ENCODE measurements around the gene EIPR1.

GRCh38 chr2:3141696-3142095, 235.9 kb downstream of the EIPR1 start:
- TF ChIP-seq, protein P1, sequence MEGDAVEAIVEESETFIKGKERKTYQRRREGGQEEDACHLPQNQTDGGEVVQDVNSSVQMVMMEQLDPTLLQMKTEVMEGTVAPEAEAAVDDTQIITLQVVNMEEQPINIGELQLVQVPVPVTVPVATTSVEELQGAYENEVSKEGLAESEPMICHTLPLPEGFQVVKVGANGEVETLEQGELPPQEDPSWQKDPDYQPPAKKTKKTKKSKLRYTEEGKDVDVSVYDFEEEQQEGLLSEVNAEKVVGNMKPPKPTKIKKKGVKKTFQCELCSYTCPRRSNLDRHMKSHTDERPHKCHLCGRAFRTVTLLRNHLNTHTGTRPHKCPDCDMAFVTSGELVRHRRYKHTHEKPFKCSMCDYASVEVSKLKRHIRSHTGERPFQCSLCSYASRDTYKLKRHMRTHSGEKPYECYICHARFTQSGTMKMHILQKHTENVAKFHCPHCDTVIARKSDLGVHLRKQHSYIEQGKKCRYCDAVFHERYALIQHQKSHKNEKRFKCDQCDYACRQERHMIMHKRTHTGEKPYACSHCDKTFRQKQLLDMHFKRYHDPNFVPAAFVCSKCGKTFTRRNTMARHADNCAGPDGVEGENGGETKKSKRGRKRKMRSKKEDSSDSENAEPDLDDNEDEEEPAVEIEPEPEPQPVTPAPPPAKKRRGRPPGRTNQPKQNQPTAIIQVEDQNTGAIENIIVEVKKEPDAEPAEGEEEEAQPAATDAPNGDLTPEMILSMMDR (optimal IDR thresholded peaks at IDR 0.05 in 1 of 3, IDR thresholded peaks at IDR 0.05 in 1 of 3, conservative IDR thresholded peaks at IDR 0.05 in 1 of 3; ENCODE audit: extremely low read depth in 1 of 3, insufficient read depth in 2 of 3, low read length in 3 of 3): no peak
- TF ChIP-seq EZH2 (IDR thresholded peaks at IDR 0.05; ENCODE audit: low read length): no peak
